ENCODE results near the gene NT5C3A. TPM values are rescaled to one million over a fixed set of nuclear protein-coding genes. Genes with fewer than 3 reads are reported as not detected.
A peak's percentile ranks its signal among the peaks of the same experiment; 100 is the strongest.
"Not testable (repeated sequence)": the region's sequence is repeated elsewhere in the genome, so short reads cannot be mapped to it uniquely, and the experiment has no call there.

Gene NT5C3A
- polyA plus RNA-seq, 6 donors from 2014 or later: 131 to 206 (median 147) TPM

DNA sequence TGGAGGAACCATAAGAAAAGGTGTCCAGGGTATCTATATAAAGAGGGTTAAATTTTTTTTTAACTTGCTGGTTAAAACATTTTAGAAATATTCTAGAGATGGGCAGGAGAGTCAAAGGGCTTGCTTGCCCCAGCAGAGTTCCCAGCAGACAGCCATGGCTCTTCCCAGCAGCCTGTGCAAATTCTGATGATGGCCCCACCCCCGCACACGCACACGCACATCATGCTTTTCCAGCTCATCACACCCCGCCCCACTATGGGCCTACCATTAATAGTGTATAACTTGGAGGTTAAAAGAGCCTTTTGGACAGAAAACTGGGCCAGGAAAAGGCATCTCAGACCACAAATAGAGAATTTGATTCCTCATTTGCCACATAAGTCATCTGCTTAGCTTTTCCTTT is 56.9 kb downstream of the NT5C3A start:
- H3K9me3 Mint-ChIP-seq; H3K27me3 Mint-ChIP-seq; ATAC-seq (ENCODE audit: low read depth in 2 of 2); H3K4me1 Mint-ChIP-seq; H3K4me3 Mint-ChIP-seq; DNase-seq; H3K36me3 Mint-ChIP-seq: not testable (repeated sequence)
- H3K27ac Mint-ChIP-seq: peak overlapping the region in 1 of 6 donors; percentile 50

DNA sequence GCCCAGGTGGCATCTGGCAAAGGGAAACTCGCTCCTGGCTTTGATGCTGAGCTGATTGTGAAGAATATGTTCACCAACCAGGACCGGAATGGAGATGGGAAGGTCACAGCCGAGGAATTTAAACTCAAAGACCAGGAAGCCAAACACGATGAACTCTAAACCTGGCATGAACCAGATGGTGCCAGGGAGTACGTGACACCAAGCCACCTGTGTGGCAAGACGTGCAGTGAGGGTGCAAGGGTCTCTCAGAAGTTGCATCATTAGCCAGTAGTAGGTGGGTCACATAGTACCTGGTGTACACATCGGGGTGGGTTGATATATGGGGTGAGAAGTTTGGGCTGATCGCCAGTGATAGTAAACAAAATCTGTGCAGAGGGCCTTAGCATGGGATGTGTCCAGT is 57.4 kb downstream of the NT5C3A start:
- peak overlapping the region in 2 of 6 donors; percentile 50 to 58 for H3K27ac Mint-ChIP-seq
- not testable (repeated sequence) for DNase-seq; H3K4me1 Mint-ChIP-seq; H3K36me3 Mint-ChIP-seq; ATAC-seq (ENCODE audit: low read depth in 2 of 2); H3K9me3 Mint-ChIP-seq; H3K4me3 Mint-ChIP-seq; H3K27me3 Mint-ChIP-seq

DNA sequence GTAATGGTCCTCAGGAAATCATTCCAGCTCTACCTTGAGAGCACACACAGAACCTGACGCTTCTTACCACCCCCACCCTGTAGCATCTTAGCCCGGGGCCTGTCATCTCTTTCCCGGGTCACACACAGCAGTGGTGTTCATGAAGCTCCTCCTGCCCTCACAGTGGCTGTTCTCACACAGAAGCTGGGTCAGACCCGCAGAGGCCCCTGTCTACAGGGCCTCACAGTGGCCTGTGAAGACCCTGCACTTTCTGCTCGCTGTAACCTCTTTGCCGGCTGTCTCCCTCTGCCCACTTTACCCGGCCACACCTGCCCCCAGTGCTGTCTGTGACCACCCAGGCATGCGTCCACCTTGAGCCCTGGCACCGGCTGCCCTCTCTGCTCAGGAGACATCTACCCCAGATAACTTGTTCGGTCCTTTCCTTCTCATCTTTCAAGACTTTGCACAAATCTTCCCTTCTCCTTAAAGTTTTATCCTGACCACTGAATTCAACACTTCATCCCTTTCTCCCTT is 58.4 kb downstream of the NT5C3A start:
- not testable (repeated sequence) for DNase-seq

GRCh38 chr7:33003111-33003510 is 59.5 kb downstream of the NT5C3A start:
- H3K27me3 Mint-ChIP-seq: peaks cover 10 to 11% (median 11%) of the 10 kb centered on the region in 3 donors
- not testable (repeated sequence) for H3K4me3 Mint-ChIP-seq; ATAC-seq (ENCODE audit: low read depth in 2 of 2); DNase-seq; H3K4me1 Mint-ChIP-seq; H3K36me3 Mint-ChIP-seq; H3K27ac Mint-ChIP-seq; H3K9me3 Mint-ChIP-seq

More for the DNA sequence above, 58.4 kb downstream of the NT5C3A start:
- H3K4me1 Mint-ChIP-seq; H3K27me3 Mint-ChIP-seq; H3K4me3 Mint-ChIP-seq; H3K9me3 Mint-ChIP-seq; ATAC-seq (ENCODE audit: low read depth in 2 of 2); H3K36me3 Mint-ChIP-seq: not testable (repeated sequence)
- H3K27ac Mint-ChIP-seq: peak overlapping the region in 2 of 6 donors; percentile 60 to 79

GRCh38 chr7:32999380-32999779 is 63.2 kb downstream of the NT5C3A start:
- DNase-seq; H3K36me3 Mint-ChIP-seq; H3K9me3 Mint-ChIP-seq; ATAC-seq (ENCODE audit: low read depth in 2 of 2); H3K4me3 Mint-ChIP-seq; H3K4me1 Mint-ChIP-seq: not testable (repeated sequence)
- Mint-ChIP-seq H3K27ac (peak overlapping the region in 1 of 6 donors; percentile 64), H3K27me3 (peaks cover 11 to 19% (median 11%) of the 10 kb centered on the region in 3 donors)

GRCh38 chr7:32998361-32999171 is 64.0 kb downstream of the NT5C3A start:
- H3K4me3 Mint-ChIP-seq: peak overlapping the region in 3 of 8 donors; percentile 10 to 34 (median 16)
- not testable (repeated sequence) for H3K36me3 Mint-ChIP-seq, H3K4me1 Mint-ChIP-seq, DNase-seq, H3K9me3 Mint-ChIP-seq
- H3K27ac Mint-ChIP-seq: peak overlapping the region in 2 of 6 donors; percentile 11 to 25
- peaks cover 11 to 19% (median 11%) of the 10 kb centered on the region in 3 donors for H3K27me3 Mint-ChIP-seq
- peak in 1 of 2 donors; percentile 20 for ATAC-seq (ENCODE audit: low read depth in 2 of 2)

- not testable (repeated sequence) for H3K9me3 Mint-ChIP-seq; DNase-seq; H3K4me1 Mint-ChIP-seq; H3K36me3 Mint-ChIP-seq; ATAC-seq (ENCODE audit: low read depth in 2 of 2); H3K27ac Mint-ChIP-seq
- Mint-ChIP-seq H3K27me3 (peaks cover 11 to 19% (median 11%) of the 10 kb centered on the region in 3 donors), H3K4me3 (peak overlapping the region in 1 of 8 donors; percentile 35)
Measured at GRCh38 chr7:32997956-32998355, 64.6 kb downstream of the NT5C3A start.

GRCh38 chr7:32992750-32993149 is 69.8 kb downstream of the NT5C3A start:
- DNase-seq; H3K9me3 Mint-ChIP-seq; H3K27ac Mint-ChIP-seq; H3K36me3 Mint-ChIP-seq; ATAC-seq (ENCODE audit: low read depth in 2 of 2); H3K27me3 Mint-ChIP-seq: not testable (repeated sequence)
- Mint-ChIP-seq H3K4me1 (peaks cover 11 to 21% (median 17%) of the 10 kb centered on the region in 3 donors), H3K4me3 (peak overlapping the region in 3 of 8 donors; percentile 26 to 72 (median 39))

DNA sequence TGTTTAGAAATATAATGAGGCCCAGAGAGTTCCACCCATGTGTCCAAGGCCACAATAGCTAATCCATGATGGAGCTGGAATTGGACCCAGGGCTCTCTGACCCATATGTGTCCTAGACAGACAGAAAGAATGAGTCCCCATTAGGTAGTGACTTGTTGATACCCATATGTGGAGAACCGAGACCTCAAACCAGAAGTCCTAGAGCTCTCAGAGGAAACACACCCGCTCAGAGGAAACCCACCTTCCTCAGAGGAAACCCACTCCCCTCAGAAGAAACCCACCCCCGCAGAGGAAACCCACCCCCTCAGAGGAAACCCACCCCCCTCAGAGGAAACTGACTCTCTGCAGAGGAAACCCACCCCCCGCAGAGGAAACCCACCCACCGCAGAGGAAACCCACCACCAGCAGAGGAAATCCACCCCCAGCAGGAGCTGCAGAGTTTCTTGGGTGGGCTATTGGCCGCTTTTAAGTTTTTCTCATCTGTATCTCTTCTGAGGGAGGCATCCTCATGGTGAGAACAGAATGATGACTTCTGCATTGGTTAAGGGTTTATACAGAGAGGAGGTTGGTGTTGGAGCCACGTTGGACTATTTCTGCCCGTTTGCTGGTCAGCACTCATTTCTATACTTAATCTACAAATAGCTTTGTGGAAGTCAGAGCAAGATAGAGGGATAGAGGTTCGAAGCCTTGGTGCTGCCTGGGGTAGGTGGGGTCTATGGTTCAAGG is 70.4 kb downstream of the NT5C3A start:
- DNase-seq; ATAC-seq (ENCODE audit: low read depth in 2 of 2); H3K27me3 Mint-ChIP-seq; H3K9me3 Mint-ChIP-seq; H3K36me3 Mint-ChIP-seq: not testable (repeated sequence)
- Mint-ChIP-seq H3K4me3 (peak overlapping the region in 4 of 8 donors; percentile 34 to 76 (median 50)), H3K4me1 (peaks cover 11 to 21% (median 17%) of the 10 kb centered on the region in 3 donors), H3K27ac (peak overlapping the region in 1 of 6 donors; percentile 16)

DNA sequence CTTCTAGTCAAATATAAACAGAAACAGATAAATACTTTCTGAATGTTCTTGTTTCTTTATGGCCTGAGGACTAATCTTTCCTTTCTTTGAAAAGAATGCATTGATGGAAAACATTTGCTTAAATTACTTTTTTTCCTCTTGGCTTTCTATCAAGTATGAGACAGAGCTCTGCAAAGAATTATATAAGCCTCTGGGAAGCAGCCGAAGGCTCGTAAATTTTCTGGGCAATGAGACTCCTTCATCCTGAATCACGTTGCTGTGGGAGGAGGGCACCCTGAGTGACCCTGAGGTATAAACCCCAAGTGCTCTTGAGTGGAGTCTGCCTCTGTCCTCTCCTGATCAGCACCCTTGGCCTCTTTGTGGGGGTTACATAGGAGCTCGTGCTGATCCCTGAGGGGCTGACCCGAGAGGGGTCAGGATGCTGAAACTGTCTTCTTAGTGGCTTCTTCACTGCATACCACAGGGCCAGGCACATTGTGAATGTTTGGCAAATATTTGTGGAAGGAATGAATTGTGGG is 71.4 kb downstream of the NT5C3A start:
- not testable (repeated sequence) for H3K4me3 Mint-ChIP-seq; DNase-seq; H3K9me3 Mint-ChIP-seq; ATAC-seq (ENCODE audit: low read depth in 2 of 2); H3K27me3 Mint-ChIP-seq; H3K36me3 Mint-ChIP-seq; H3K27ac Mint-ChIP-seq
- peaks cover 11 to 21% (median 17%) of the 10 kb centered on the region in 3 donors for H3K4me1 Mint-ChIP-seq

DNA sequence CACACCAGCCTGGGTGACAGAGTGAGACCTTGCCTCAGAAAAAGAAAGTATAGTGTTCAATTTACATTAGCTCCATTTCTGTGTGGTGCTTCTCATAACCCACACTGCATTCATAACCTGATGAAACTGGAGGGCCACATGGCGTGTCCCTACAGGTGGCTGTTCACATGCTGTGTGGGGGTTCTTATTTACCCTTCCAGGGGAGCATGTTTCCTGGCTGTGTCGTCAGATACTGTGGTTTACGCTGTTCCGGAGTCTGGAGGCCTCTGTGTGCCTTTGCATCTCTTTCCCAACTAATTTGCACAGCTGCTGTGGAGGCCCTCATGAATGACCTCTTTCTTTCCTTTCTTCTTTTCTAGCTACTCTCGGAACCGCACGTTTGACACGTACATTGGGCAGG is 74.4 kb downstream of the NT5C3A start:
- Mint-ChIP-seq H3K4me1 (peaks cover 11 to 21% (median 17%) of the 10 kb centered on the region in 3 donors), H3K4me3 (peak overlapping the region in 3 of 8 donors; percentile 3 to 65 (median 12)), H3K27ac (peak overlapping the region in 1 of 6 donors; percentile 26)
- ATAC-seq (ENCODE audit: low read depth in 2 of 2): peak; percentile 58 to 63
- not testable (repeated sequence) for H3K36me3 Mint-ChIP-seq, H3K9me3 Mint-ChIP-seq, DNase-seq, H3K27me3 Mint-ChIP-seq

- not testable (repeated sequence) for ATAC-seq (ENCODE audit: low read depth in 2 of 2); H3K4me1 Mint-ChIP-seq; H3K36me3 Mint-ChIP-seq; H3K27ac Mint-ChIP-seq; H3K4me3 Mint-ChIP-seq; H3K27me3 Mint-ChIP-seq; DNase-seq; H3K9me3 Mint-ChIP-seq
Measured at GRCh38 chr7:32979902-32980301, 82.7 kb downstream of the NT5C3A start.

DNA sequence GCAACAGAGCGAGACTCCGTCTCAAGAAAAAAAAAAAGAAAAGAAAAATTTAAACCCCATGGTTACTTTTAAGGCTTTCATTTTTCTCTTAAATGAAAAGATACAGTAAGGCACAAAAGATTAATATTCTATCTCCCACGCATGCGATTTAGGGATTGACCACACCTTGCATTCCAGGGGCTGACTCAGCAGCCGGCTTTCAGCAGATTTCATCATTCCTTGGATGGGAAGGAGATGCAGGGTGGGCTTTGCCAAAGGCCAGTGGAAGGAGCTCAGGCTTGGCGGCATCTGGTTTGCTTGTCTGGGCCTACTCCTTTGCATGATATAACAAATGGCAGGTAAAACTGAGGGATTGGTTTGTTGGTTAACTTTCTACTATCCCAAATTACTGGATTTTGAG is 83.3 kb downstream of the NT5C3A start:
- DNase-seq; ATAC-seq (ENCODE audit: low read depth in 2 of 2); H3K9me3 Mint-ChIP-seq; H3K27ac Mint-ChIP-seq; H3K4me3 Mint-ChIP-seq; H3K4me1 Mint-ChIP-seq; H3K27me3 Mint-ChIP-seq; H3K36me3 Mint-ChIP-seq: not testable (repeated sequence)

Measured in naive B cell (primary cell).